ENCODE data around the gene SIDT2. TPM values are rescaled to one million over a fixed set of nuclear protein-coding genes. Genes with fewer than 3 reads are reported as not detected.

Gene SIDT2
- total and polyA plus RNA-seq, 2 of the 13 experiments (the other 11 are each of a cell fraction or from before 2014, with no cell fraction given) = 11.5 to 28.0 TPM

DNA sequence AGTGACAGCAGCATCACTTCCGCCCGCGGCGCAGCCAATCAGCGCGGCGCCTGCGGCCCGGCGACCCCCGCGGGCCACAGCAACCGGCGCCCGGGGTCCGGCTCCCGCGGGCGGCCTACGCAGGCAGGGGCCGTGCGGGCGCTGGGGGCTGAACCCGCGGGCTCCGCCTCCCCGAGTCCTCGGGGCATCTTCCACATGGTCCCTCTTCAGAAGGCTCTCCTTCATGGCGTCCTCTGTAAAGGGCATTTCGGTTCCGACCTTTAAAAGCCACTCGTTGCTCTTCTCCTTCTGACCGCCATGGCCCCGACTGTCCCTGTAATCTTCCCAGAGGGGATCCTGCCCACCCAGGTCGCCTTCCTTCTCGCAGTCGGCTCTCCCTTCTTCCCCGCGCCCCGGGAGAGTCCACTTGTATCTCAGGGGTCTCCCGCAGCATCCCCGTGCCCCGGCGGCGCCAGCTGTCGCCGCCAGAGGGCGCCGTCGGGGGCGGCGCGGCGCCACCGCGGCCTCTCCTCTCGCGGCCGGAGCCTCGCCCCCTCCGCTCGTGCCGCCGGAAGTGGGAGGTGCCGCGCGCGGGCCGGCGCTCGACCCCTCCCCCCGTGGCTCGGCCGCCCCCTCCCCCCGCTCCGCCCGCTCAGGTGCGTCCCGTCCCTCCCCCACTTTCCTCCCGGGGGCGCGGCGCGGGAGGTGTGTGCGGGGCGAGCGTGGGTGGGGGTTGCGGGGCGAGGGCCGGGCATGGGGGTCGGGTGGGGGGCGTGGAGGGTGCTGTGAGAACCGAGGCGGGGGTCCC lies 53.7 kb downstream of the SIDT2 start, which contains the start of gene RNF214 (continued):
- no peak for TF ChIP-seq ZFYVE20 (CRISPR knock-in tag; IDR thresholded peaks at IDR 0.05; ENCODE audit: borderline replicate concordance, low read depth)
- no peak for TF ChIP-seq ZNF484 (CRISPR knock-in tag; IDR thresholded peaks at IDR 0.05; ENCODE audit: borderline replicate concordance, low read depth)
- TF ChIP-seq AGO2 (optimal IDR thresholded peaks at IDR 0.05; ENCODE audit: low read depth, low read length) = no peak
- TF ChIP-seq, protein P1, sequence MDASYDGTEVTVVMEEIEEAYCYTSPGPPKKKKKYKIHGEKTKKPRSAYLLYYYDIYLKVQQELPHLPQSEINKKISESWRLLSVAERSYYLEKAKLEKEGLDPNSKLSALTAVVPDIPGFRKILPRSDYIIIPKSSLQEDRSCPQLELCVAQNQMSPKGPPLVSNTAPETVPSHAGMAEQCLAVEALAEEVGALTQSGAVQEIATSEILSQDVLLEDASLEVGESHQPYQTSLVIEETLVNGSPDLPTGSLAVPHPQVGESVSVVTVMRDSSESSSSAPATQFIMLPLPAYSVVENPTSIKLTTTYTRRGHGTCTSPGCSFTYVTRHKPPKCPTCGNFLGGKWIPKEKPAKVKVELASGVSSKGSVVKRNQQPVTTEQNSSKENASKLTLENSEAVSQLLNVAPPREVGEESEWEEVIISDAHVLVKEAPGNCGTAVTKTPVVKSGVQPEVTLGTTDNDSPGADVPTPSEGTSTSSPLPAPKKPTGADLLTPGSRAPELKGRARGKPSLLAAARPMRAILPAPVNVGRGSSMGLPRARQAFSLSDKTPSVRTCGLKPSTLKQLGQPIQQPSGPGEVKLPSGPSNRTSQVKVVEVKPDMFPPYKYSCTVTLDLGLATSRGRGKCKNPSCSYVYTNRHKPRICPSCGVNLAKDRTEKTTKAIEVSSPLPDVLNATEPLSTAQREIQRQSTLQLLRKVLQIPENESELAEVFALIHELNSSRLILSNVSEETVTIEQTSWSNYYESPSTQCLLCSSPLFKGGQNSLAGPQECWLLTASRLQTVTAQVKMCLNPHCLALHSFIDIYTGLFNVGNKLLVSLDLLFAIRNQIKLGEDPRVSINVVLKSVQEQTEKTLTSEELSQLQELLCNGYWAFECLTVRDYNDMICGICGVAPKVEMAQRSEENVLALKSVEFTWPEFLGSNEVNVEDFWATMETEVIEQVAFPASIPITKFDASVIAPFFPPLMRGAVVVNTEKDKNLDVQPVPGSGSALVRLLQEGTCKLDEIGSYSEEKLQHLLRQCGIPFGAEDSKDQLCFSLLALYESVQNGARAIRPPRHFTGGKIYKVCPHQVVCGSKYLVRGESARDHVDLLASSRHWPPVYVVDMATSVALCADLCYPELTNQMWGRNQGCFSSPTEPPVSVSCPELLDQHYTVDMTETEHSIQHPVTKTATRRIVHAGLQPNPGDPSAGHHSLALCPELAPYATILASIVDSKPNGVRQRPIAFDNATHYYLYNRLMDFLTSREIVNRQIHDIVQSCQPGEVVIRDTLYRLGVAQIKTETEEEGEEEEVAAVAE (CRISPR knock-in tag; IDR thresholded peaks at IDR 0.05; ENCODE audit: borderline replicate concordance) = no peak
- TF ChIP-seq ZSCAN21 (CRISPR knock-in tag; IDR thresholded peaks at IDR 0.05; ENCODE audit: borderline replicate concordance) = 0 out of 2 replicates have a peak, but pooled peaks have one; percentile 12
- no peak for TF ChIP-seq TSC22D2 (CRISPR knock-in tag; IDR thresholded peaks at IDR 0.05; ENCODE audit: borderline replicate concordance)
- TF ChIP-seq, protein P2, sequence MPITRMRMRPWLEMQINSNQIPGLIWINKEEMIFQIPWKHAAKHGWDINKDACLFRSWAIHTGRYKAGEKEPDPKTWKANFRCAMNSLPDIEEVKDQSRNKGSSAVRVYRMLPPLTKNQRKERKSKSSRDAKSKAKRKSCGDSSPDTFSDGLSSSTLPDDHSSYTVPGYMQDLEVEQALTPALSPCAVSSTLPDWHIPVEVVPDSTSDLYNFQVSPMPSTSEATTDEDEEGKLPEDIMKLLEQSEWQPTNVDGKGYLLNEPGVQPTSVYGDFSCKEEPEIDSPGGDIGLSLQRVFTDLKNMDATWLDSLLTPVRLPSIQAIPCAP (CRISPR knock-in tag; IDR thresholded peaks at IDR 0.05; ENCODE audit: low read depth) = no peak
- no peak for TF ChIP-seq NFATC3 (CRISPR knock-in tag; IDR thresholded peaks at IDR 0.05)
- TF ChIP-seq GABPB1 (CRISPR knock-in tag; IDR thresholded peaks at IDR 0.05) = peak; percentile 87
- no peak for TF ChIP-seq JDP2 (CRISPR knock-in tag; IDR thresholded peaks at IDR 0.05; ENCODE audit: borderline replicate concordance)
- TF ChIP-seq RFX3 (CRISPR knock-in tag; IDR thresholded peaks at IDR 0.05) = no peak
- no peak for TF ChIP-seq ZNF24 (IDR thresholded peaks at IDR 0.05)
- no peak for TF ChIP-seq HMG20A (CRISPR knock-in tag; IDR thresholded peaks at IDR 0.05; ENCODE audit: borderline replicate concordance)
- no peak for TF ChIP-seq KDM6A (CRISPR knock-in tag; IDR thresholded peaks at IDR 0.05; ENCODE audit: low read depth)
- no peak for TF ChIP-seq ZNF10 (CRISPR knock-in tag; IDR thresholded peaks at IDR 0.05; ENCODE audit: borderline replicate concordance, low read depth)
- TF ChIP-seq, protein P3, sequence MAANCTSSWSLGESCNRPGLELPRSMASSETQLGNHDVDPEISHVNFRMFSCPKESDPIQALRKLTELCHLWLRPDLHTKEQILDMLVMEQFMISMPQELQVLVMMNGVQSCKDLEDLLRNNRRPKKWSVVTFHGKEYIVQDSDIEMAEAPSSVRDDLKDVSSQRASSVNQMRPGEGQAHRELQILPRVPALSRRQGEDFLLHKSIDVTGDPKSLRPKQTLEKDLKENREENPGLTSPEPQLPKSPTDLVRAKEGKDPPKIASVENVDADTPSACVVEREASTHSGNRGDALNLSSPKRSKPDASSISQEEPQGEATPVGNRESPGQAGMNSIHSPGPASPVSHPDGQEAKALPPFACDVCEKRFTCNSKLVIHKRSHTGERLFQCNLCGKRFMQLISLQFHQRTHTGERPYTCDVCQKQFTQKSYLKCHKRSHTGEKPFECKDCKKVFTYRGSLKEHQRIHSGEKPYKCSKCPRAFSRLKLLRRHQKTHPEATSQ (CRISPR knock-in tag; IDR thresholded peaks at IDR 0.05; ENCODE audit: borderline replicate concordance) = 0 out of 2 replicates have a peak, but pooled peaks have one; percentile 25
- TF ChIP-seq ZNF558 (CRISPR knock-in tag; IDR thresholded peaks at IDR 0.05; ENCODE audit: borderline replicate concordance) = no peak
- TF ChIP-seq PAF1 (CRISPR knock-in tag; IDR thresholded peaks at IDR 0.05) = no peak
- 0 out of 2 replicates have a peak, but pooled peaks have one; percentile 51 for TF ChIP-seq ZFAT (CRISPR knock-in tag; conservative IDR thresholded peaks at IDR 0.05)
- TF ChIP-seq, protein P4, sequence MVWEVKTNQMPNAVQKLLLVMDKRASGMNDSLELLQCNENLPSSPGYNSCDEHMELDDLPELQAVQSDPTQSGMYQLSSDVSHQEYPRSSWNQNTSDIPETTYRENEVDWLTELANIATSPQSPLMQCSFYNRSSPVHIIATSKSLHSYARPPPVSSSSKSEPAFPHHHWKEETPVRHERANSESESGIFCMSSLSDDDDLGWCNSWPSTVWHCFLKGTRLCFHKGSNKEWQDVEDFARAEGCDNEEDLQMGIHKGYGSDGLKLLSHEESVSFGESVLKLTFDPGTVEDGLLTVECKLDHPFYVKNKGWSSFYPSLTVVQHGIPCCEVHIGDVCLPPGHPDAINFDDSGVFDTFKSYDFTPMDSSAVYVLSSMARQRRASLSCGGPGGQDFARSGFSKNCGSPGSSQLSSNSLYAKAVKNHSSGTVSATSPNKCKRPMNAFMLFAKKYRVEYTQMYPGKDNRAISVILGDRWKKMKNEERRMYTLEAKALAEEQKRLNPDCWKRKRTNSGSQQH (CRISPR knock-in tag; IDR thresholded peaks at IDR 0.05; ENCODE audit: low read depth) = 0 out of 2 replicates have a peak, but pooled peaks have one; percentile 67
- no peak for TF ChIP-seq RBAK (CRISPR knock-in tag; IDR thresholded peaks at IDR 0.05)
- no peak for TF ChIP-seq RELA (CRISPR knock-in tag; IDR thresholded peaks at IDR 0.05)

Measured in HepG2 (cell line).